ENCODE data around the gene BAAT. TPM values are rescaled to one million over a fixed set of nuclear protein-coding genes. Genes with fewer than 3 reads are reported as not detected.

The BAAT gene
- total and polyA plus RNA-seq, 4 donors: 0.03 to 0.37 (median 0.21) TPM

- TF ChIP-seq CTCF (IDR thresholded peaks at IDR 0.05; ENCODE audit: control extremely low read depth, extremely low read depth): no peak
- H3K9me3 ChIP-seq (ENCODE audit: control insufficient read depth in 4 of 4, insufficient read depth in 3 of 4, low read length in 3 of 4): peaks cover 0 to 1% (median 0%) of the 10 kb centered on the region in 4 donors
- DNase-seq (no peak), ATAC-seq (ENCODE audit: insufficient read depth, low FRiP score) (no peak)
- H3K36me3 ChIP-seq (ENCODE audit: control insufficient read depth in 4 of 4, insufficient read depth in 4 of 4, low read length in 4 of 4): no peaks in the 10 kb centered on the region
- no peaks in the 10 kb centered on the region for H3K27me3 ChIP-seq (ENCODE audit: control insufficient read depth in 3 of 3, insufficient read depth in 3 of 3, low read length in 2 of 3)
- H3K4me3 ChIP-seq: no peak overlapping the region
- peaks cover 0 to 10% (median 0%) of the 10 kb centered on the region in 5 donors for H3K4me1 ChIP-seq (ENCODE audit: control insufficient read depth in 5 of 5, insufficient read depth in 5 of 5, low read length in 5 of 5)
- WGBS, 2 donors: 94 to 95% methylated on average over 3 of the region's 3 CpGs
- H3K9ac ChIP-seq (ENCODE audit: insufficient read depth in 1 of 2, low read length in 2 of 2): no peak overlapping the region
- no peak overlapping the region for H3K27ac ChIP-seq (ENCODE audit: low read depth in 1 of 2, low read length in 1 of 2)
Observed at GRCh38 chr9:101371813-101372212, 13.0 kb downstream of the BAAT start.

- Histone ChIP-seq H3K4me1 (ENCODE audit: control insufficient read depth in 5 of 5, insufficient read depth in 5 of 5, low read length in 5 of 5) (peaks cover 0 to 10% (median 0%) of the 10 kb centered on the region in 5 donors), H3K27ac (ENCODE audit: low read depth in 1 of 2, low read length in 1 of 2) (no peak overlapping the region), H3K9me3 (ENCODE audit: control insufficient read depth in 4 of 4, insufficient read depth in 3 of 4, low read length in 3 of 4) (no peaks in the 10 kb centered on the region), H3K27me3 (ENCODE audit: control insufficient read depth in 3 of 3, insufficient read depth in 3 of 3, low read length in 2 of 3) (no peaks in the 10 kb centered on the region), H3K36me3 (ENCODE audit: control insufficient read depth in 4 of 4, insufficient read depth in 4 of 4, low read length in 4 of 4) (no peaks in the 10 kb centered on the region), H3K4me3 (no peak overlapping the region), H3K9ac (ENCODE audit: insufficient read depth in 1 of 2, low read length in 2 of 2) (no peak overlapping the region)
- no peak for ATAC-seq (ENCODE audit: insufficient read depth, low FRiP score)
- WGBS, 2 donors: 74 to 78% methylated on average over 2 of the region's 2 CpGs
- TF ChIP-seq CTCF (IDR thresholded peaks at IDR 0.05; ENCODE audit: control extremely low read depth, extremely low read depth): no peak
- DNase-seq: no peak
Observed at GRCh38 chr9:101369884-101370531, 14.8 kb downstream of the BAAT start.

GRCh38 chr9:101369286-101369685 is 15.5 kb downstream of the BAAT start:
- Histone ChIP-seq H3K27ac (ENCODE audit: low read depth in 1 of 2, low read length in 1 of 2) (no peak overlapping the region), H3K27me3 (ENCODE audit: control insufficient read depth in 3 of 3, insufficient read depth in 3 of 3, low read length in 2 of 3) (no peaks in the 10 kb centered on the region), H3K4me3 (no peak overlapping the region), H3K9ac (ENCODE audit: insufficient read depth in 1 of 2, low read length in 2 of 2) (no peak overlapping the region), H3K9me3 (ENCODE audit: control insufficient read depth in 4 of 4, insufficient read depth in 3 of 4, low read length in 3 of 4) (no peaks in the 10 kb centered on the region), H3K4me1 (ENCODE audit: control insufficient read depth in 5 of 5, insufficient read depth in 5 of 5, low read length in 5 of 5) (peaks cover 0 to 10% (median 0%) of the 10 kb centered on the region in 5 donors), H3K36me3 (ENCODE audit: control insufficient read depth in 4 of 4, insufficient read depth in 4 of 4, low read length in 4 of 4) (no peaks in the 10 kb centered on the region)
- TF ChIP-seq CTCF (IDR thresholded peaks at IDR 0.05; ENCODE audit: control extremely low read depth, extremely low read depth): no peak
- no peak for DNase-seq
- 76 to 100% methylated on average over 2 of the region's 2 CpGs for WGBS, 2 donors
- no peak for ATAC-seq (ENCODE audit: insufficient read depth, low FRiP score)

- no peak for TF ChIP-seq CTCF (IDR thresholded peaks at IDR 0.05; ENCODE audit: control extremely low read depth, extremely low read depth)
- Histone ChIP-seq H3K9me3 (ENCODE audit: control insufficient read depth in 4 of 4, insufficient read depth in 3 of 4, low read length in 3 of 4) (no peaks in the 10 kb centered on the region), H3K9ac (ENCODE audit: insufficient read depth in 1 of 2, low read length in 2 of 2) (no peak overlapping the region), H3K4me1 (ENCODE audit: control insufficient read depth in 5 of 5, insufficient read depth in 5 of 5, low read length in 5 of 5) (peaks cover 0 to under 1% (median 0%) of the 10 kb centered on the region in 5 donors), H3K36me3 (ENCODE audit: control insufficient read depth in 4 of 4, insufficient read depth in 4 of 4, low read length in 4 of 4) (no peaks in the 10 kb centered on the region), H3K27me3 (ENCODE audit: control insufficient read depth in 3 of 3, insufficient read depth in 3 of 3, low read length in 2 of 3) (no peaks in the 10 kb centered on the region), H3K27ac (ENCODE audit: low read depth in 1 of 2, low read length in 1 of 2) (no peak overlapping the region), H3K4me3 (no peak overlapping the region)
- WGBS, 2 donors: 90 to 94% methylated on average over 3 of the region's 3 CpGs
- no peak for DNase-seq
- no peak for ATAC-seq (ENCODE audit: insufficient read depth, low FRiP score)
Observed at GRCh38 chr9:101367323-101367722, 17.5 kb downstream of the BAAT start.

All from lung (tissue), 12 donors.